Sigmoid colon (tissue), 7 donors: ENCODE data around the gene PFDN4. TPM values are rescaled to one million over a fixed set of nuclear protein-coding genes. Genes with fewer than 3 reads are reported as not detected.

ENCODE experiments used
- DNase-seq: peaks from one replicate; pipeline ENCODE4 v3.0.0-alpha.2; 2019
- H3K27ac ChIP-seq, 4 donors: fragments of 200-600 bp; sonication (generic); one replicate each; pipeline ENCODE4 v1.5.1; 2016 to 2019; ENCODE audit warnings: mild to moderate bottlenecking in 1 of 4
- H3K27me3 ChIP-seq, 3 donors: fragments of 200-600 bp; sonication (generic); one replicate each; pipeline ENCODE4 v1.5.1; 2019; ENCODE audit warnings: mild to moderate bottlenecking in 1 of 3
- H3K36me3 ChIP-seq, 4 donors: fragments of 200-600 bp; sonication (generic); one replicate each; pipeline ENCODE4 v1.5.1; 2016 to 2019
- H3K4me1 ChIP-seq, 4 donors: fragments of 200-600 bp; sonication (generic); one replicate each; pipeline ENCODE4 v1.5.1; 2017 to 2019
- H3K4me3 ChIP-seq, 4 donors: fragments of 200-600 bp; sonication (generic); one replicate each; pipeline ENCODE4 v1.5.1; 2017 to 2019; ENCODE audit warnings: mild to moderate bottlenecking in 2 of 4, moderate library complexity in 1 of 4
- H3K9me3 ChIP-seq, 4 donors: fragments of 200-600 bp in 3 of 4; sonication (generic) in 3 of 4; one replicate each; pipeline versions ENCODE4 v1.5.1 to v1.6.1; 2013 to 2019
- EP300 ChIP-seq, 4 donors: sonication (generic); formaldehyde crosslinking; IDR thresholded peaks; one replicate each; pipeline ENCODE4 v1.6.1; 2017; ENCODE audit warnings: antibody characterized with exemption in 4 of 4
- POLR2A ChIP-seq, 2 donors: fragments of 450-650 bp; IDR thresholded peaks; one replicate each; pipeline ENCODE4 v1.6.1; 2016; ENCODE audit warnings: antibody characterized with exemption in 2 of 2, mild to moderate bottlenecking in 2 of 2, moderate library complexity in 2 of 2
- POLR2AphosphoS5 ChIP-seq, 4 donors: sonication (generic); formaldehyde crosslinking; IDR thresholded peaks; one replicate each; pipeline ENCODE4 v1.6.1; 2017; ENCODE audit warnings: antibody characterized with exemption in 4 of 4
- WGBS, 2 donors: extraction: QIAGEN DNeasy Blood & Tissue Kit; methylation state at CpG; one replicate each; pipeline ENCODE4 v1.1.7; 2013; 5-methylcytosine and 5-hydroxymethylcytosine counted together
- intact Hi-C: fragments of 100-400 bp; cut with DNase I; formaldehyde crosslinking; loops from one replicate; pipeline ENCODE4 v1.15.1; 2023
- polyA plus RNA-seq, 3 donors: library from polyadenylated mRNA; stranded (reverse); fragments of 200-250 nt; gene quantifications; one replicate each; pipeline ENCODE4 v1.2.3, GENCODE V29; 2013
- total RNA-seq, 4 donors: library from RNA; depleted of rRNA; stranded (reverse); fragments of >200 nt; gene quantifications; one replicate each; pipeline ENCODE4 v1.1.0, GENCODE V29; 2016
- TF ChIP-seq, protein P1 (sequence below), 4 experiments: fragments of 450-650 bp in 3 of 4; fragments of 200-600 bp in 1 of 4; IDR thresholded peaks; one replicate each; pipeline ENCODE4 v1.5.1; 2016 to 2019; ENCODE audit warnings: antibody characterized with exemption in 4 of 4, mild to moderate bottlenecking in 3 of 4, moderate library complexity in 2 of 4
- donor health status: healthy with polysubstance abuse.
- donor health status: Bipolar disorder and iron deficiency.
- donor health status: healthy.

The PFDN4 gene
- total and polyA plus RNA-seq, 7 donors: 55.3 to 284 (median 101) TPM

DNA sequence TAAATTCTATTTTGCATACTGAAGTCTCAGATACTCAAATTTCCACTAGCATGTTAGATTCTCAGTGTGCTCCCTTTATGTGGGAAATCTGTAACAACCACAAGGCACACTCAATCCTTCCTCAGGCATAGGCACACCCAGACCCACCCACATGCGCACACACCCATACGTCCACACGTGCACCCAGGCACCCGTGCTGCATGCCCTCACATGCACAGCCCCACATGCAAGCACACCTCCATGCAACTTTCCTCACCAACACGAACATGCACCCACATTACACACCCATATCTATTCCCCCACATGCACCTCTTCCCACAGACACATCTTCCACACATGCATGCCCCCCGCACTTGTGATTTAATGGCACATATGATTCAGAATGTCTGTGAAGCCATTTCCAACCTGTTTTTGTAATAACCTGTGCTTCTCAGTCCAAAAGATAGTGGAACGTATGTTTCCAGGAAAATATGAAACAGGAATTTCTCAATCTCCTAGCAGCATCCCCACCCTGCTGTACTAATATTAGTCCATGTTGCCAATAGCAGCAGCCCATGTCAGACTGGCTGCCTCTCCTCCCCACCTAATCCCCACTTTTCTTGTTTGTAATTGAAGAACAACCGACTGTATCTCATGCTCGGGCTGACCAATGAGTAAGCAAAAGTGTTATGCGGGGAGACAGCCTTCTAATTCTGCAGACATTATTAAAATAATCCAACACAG, 22.8 kb upstream of the PFDN4 start:
- H3K27ac ChIP-seq: no peak overlapping the region
- no peak overlapping the region for H3K4me3 ChIP-seq
- TF ChIP-seq, protein P1, sequence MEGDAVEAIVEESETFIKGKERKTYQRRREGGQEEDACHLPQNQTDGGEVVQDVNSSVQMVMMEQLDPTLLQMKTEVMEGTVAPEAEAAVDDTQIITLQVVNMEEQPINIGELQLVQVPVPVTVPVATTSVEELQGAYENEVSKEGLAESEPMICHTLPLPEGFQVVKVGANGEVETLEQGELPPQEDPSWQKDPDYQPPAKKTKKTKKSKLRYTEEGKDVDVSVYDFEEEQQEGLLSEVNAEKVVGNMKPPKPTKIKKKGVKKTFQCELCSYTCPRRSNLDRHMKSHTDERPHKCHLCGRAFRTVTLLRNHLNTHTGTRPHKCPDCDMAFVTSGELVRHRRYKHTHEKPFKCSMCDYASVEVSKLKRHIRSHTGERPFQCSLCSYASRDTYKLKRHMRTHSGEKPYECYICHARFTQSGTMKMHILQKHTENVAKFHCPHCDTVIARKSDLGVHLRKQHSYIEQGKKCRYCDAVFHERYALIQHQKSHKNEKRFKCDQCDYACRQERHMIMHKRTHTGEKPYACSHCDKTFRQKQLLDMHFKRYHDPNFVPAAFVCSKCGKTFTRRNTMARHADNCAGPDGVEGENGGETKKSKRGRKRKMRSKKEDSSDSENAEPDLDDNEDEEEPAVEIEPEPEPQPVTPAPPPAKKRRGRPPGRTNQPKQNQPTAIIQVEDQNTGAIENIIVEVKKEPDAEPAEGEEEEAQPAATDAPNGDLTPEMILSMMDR (IDR thresholded peaks at IDR 0.05): no peak
- TF ChIP-seq POLR2AphosphoS5 (IDR thresholded peaks at IDR 0.05) (no peak), POLR2A (IDR thresholded peaks at IDR 0.05) (no peak), EP300 (IDR thresholded peaks at IDR 0.05) (no peak)
- no peaks in the 10 kb centered on the region for H3K36me3 ChIP-seq
- no peaks in the 10 kb centered on the region for H3K27me3 ChIP-seq
- intact Hi-C loops: no loop called here
- no peaks in the 10 kb centered on the region for H3K4me1 ChIP-seq
- H3K9me3 ChIP-seq: no peaks in the 10 kb centered on the region
- no peak for DNase-seq
- WGBS, 2 donors: 61 to 84% methylated on average over 10 of the region's 10 CpGs

DNA sequence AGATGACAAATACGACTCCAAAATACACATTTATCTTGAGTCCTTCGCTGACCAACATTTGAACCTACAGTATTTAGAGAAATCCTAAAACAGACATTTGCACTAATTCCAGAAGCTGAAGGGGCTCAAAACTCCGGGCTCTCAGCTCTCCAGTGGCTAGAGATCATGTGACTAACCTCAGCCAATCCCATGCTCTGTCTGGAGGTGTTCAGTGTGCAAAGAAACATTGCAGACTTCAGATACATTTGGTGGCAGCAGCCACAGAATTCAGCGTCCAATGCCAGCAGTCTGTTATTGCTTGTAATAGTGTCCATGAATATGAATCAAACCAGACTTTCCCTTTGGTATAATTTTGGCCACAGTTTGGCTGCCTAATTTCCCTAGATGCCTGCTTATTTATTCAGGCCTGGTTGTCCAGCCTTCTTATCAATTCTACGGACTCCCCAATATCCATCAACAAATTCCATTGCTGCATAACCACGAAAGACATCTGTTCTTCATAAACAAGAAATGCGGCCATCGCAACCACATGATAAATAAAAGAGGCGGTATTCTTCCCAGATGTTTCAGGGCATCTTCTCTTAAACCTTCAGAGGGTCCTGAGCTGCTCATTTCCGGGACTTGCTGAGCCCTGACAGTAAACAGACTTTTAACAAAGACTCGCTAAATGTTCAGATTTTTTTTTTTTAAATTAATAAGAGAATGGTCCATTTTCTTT, 19.6 kb upstream of the PFDN4 start:
- Histone ChIP-seq H3K27me3 (no peaks in the 10 kb centered on the region), H3K4me3 (no peak overlapping the region), H3K27ac (no peak overlapping the region), H3K9me3 (no peaks in the 10 kb centered on the region), H3K4me1 (no peaks in the 10 kb centered on the region), H3K36me3 (no peaks in the 10 kb centered on the region)
- 84 to 86% methylated on average over 11 of the region's 11 CpGs for WGBS, 2 donors
- intact Hi-C loops: no loop called here
- no peak for DNase-seq
- TF ChIP-seq POLR2AphosphoS5 (IDR thresholded peaks at IDR 0.05) (no peak), POLR2A (IDR thresholded peaks at IDR 0.05) (no peak), EP300 (IDR thresholded peaks at IDR 0.05) (no peak)
- TF ChIP-seq, protein P1 (IDR thresholded peaks at IDR 0.05): no peak

DNA sequence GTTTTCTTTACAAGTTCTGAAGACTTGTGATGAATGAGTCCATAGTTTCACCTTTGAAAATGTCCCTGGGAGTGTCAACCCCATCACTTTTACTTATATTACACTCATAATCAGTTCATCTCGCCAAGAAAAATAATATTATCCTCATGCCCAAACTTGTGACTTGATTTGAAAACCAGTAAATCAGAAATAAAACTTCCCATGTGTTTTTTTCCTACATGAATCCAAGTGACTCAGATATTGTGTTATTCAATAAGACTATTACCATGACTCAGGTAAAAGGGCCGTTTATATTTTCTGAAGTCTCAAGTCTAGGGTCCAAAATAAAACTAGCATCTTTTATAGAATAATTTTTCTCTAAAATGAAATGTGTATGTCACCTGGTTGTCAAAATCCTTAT, 18.3 kb upstream of the PFDN4 start:
- 54 to 62% methylated on average over 2 of the region's 2 CpGs for WGBS, 2 donors
- DNase-seq: no peak
- no peaks in the 10 kb centered on the region for H3K4me1 ChIP-seq
- intact Hi-C loops: loop anchor here (10.0 kb wide), 1 partner anchor 245 kb away; no protein-coding TSS in a partner anchor
- H3K36me3 ChIP-seq: no peaks in the 10 kb centered on the region
- TF ChIP-seq POLR2AphosphoS5 (IDR thresholded peaks at IDR 0.05): no peak
- TF ChIP-seq EP300 (IDR thresholded peaks at IDR 0.05): no peak
- no peak for TF ChIP-seq POLR2A (IDR thresholded peaks at IDR 0.05)
- TF ChIP-seq, protein P1 (IDR thresholded peaks at IDR 0.05): no peak
- H3K9me3 ChIP-seq: no peaks in the 10 kb centered on the region
- no peaks in the 10 kb centered on the region for H3K27me3 ChIP-seq
- no peak overlapping the region for H3K4me3 ChIP-seq
- H3K27ac ChIP-seq: no peak overlapping the region

DNA sequence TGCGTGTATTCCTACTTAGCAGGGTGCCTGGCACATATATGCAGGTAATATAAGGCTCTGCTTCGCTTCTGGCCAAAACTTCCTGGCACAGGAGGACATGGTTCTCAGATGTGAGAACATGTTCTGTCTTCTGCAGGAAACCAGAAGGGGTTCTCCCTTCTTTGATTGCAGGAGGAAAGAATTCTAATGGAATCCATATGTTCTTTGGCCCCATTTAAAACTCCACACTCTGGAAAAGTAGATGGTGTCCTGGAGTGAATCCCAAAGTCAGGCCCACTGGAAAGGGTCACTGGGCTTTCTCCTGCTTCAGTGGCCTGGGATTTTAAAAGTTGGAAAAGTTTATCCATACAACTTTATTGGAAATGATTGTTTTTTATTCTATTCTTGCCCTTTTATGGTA, 17.7 kb upstream of the PFDN4 start:
- Histone ChIP-seq H3K9me3 (no peaks in the 10 kb centered on the region), H3K4me1 (no peaks in the 10 kb centered on the region), H3K27ac (no peak overlapping the region), H3K27me3 (no peaks in the 10 kb centered on the region), H3K4me3 (no peak overlapping the region), H3K36me3 (no peaks in the 10 kb centered on the region)
- DNase-seq: no peak
- intact Hi-C loops: loop anchor here (10.0 kb wide), 1 partner anchor 245 kb away; no protein-coding TSS in a partner anchor
- WGBS, 2 donors: 97 to 98% methylated on average over 2 of the region's 2 CpGs
- TF ChIP-seq POLR2A (IDR thresholded peaks at IDR 0.05): no peak
- no peak for TF ChIP-seq EP300 (IDR thresholded peaks at IDR 0.05)
- TF ChIP-seq, protein P1 (IDR thresholded peaks at IDR 0.05): no peak
- no peak for TF ChIP-seq POLR2AphosphoS5 (IDR thresholded peaks at IDR 0.05)
